ENCODE data around the gene GALNT17.

- TF ChIP-seq POLR2A (IDR thresholded peaks at IDR 0.05; ENCODE audit: low read depth, low read length) = no peak
- no peak for TF ChIP-seq POLR2AphosphoS5 (IDR thresholded peaks at IDR 0.05; ENCODE audit: low read depth, low read length)
- no peak for TF ChIP-seq TAF1 (IDR thresholded peaks at IDR 0.05; ENCODE audit: low read depth, low read length)
Observed at GRCh38 chr7:71191771-71192170, 59.8 kb downstream of the GALNT17 start.
